Measurements from ENCODE around the gene CSNK2A3.
A peak's percentile ranks its signal among the peaks of the same experiment; 100 is the strongest.

CSNK2A3 gene

GRCh38 chr11:11311169-11311568, 41.9 kb downstream of the CSNK2A3 start:
- no peak for DNase-seq (ENCODE audit: insufficient read length)
- no peak for TF ChIP-seq POLR2AphosphoS5 (IDR thresholded peaks at IDR 0.05; ENCODE audit: low read depth, low read length)
- no peak for TF ChIP-seq POLR2A (IDR thresholded peaks at IDR 0.05; ENCODE audit: low read depth, low read length)
- TF ChIP-seq TAF1 (IDR thresholded peaks at IDR 0.05; ENCODE audit: borderline replicate concordance, low read depth, low read length), result no peak
- FAIRE-seq, result peak; percentile 76

GRCh38 chr11:11309906-11310305, 43.1 kb downstream of the CSNK2A3 start:
- no peak for TF ChIP-seq TAF1 (IDR thresholded peaks at IDR 0.05; ENCODE audit: borderline replicate concordance, low read depth, low read length)
- TF ChIP-seq POLR2AphosphoS5 (IDR thresholded peaks at IDR 0.05; ENCODE audit: low read depth, low read length), result no peak
- TF ChIP-seq POLR2A (IDR thresholded peaks at IDR 0.05; ENCODE audit: low read depth, low read length), result no peak
- FAIRE-seq (no peak), DNase-seq (ENCODE audit: insufficient read length) (no peak)

DNA sequence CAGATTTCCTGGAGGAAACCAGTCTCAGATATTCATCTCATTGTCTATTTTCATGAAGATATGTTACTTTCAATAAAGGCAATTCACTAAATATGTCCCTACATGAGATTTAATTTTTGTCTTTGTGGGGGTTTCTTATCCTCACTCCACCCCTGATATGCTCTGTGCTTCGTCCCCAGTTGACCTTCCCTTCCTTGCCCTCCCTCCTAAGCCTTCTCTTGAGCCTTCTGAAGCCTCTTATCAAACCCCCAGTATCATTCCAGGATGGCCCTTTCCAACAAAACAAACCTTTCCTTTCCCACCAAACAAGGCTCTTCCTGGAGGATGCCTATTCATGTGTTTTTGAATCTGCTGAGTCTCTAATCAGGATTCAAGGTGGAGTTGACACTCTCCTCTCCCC, 44.8 kb downstream of the CSNK2A3 start:
- TF ChIP-seq TAF1 (IDR thresholded peaks at IDR 0.05; ENCODE audit: borderline replicate concordance, low read depth, low read length) (no peak), POLR2AphosphoS5 (IDR thresholded peaks at IDR 0.05; ENCODE audit: low read depth, low read length) (no peak), POLR2A (IDR thresholded peaks at IDR 0.05; ENCODE audit: low read depth, low read length) (no peak)
- no peak for FAIRE-seq

DNA sequence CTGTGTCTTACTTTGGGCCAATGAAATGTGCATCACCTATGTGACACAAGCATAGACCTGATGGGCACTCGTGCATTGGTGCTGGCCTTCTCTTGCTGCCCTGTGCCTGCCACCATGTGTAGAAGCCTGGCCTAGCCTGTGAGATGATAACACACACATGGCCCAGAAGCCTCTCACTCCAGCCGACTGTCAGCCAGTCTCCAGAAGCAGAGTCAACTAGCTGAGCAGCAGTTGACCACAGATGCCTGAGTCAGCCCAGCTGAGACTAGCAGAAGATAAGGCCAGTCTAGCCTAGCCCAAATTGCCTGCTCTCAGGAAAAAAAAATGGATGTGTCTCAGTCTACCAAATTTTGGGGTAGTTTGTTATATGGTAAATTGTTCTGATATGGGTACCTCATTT, 46.2 kb downstream of the CSNK2A3 start:
- TF ChIP-seq POLR2A (IDR thresholded peaks at IDR 0.05; ENCODE audit: low read depth, low read length) (no peak), POLR2AphosphoS5 (IDR thresholded peaks at IDR 0.05; ENCODE audit: low read depth, low read length) (no peak), TAF1 (IDR thresholded peaks at IDR 0.05; ENCODE audit: borderline replicate concordance, low read depth, low read length) (no peak)
- DNase-seq (ENCODE audit: insufficient read length) (no peak), FAIRE-seq (no peak)

More for the DNA sequence above, 44.8 kb downstream of the CSNK2A3 start:
- no peak for DNase-seq (ENCODE audit: insufficient read length)

GRCh38 chr11:11304550-11304949, 48.5 kb downstream of the CSNK2A3 start:
- no peak for DNase-seq (ENCODE audit: insufficient read length)
- no peak for TF ChIP-seq POLR2AphosphoS5 (IDR thresholded peaks at IDR 0.05; ENCODE audit: low read depth, low read length)
- TF ChIP-seq TAF1 (IDR thresholded peaks at IDR 0.05; ENCODE audit: borderline replicate concordance, low read depth, low read length), result no peak
- TF ChIP-seq POLR2A (IDR thresholded peaks at IDR 0.05; ENCODE audit: low read depth, low read length), result no peak
- no peak for FAIRE-seq

DNA sequence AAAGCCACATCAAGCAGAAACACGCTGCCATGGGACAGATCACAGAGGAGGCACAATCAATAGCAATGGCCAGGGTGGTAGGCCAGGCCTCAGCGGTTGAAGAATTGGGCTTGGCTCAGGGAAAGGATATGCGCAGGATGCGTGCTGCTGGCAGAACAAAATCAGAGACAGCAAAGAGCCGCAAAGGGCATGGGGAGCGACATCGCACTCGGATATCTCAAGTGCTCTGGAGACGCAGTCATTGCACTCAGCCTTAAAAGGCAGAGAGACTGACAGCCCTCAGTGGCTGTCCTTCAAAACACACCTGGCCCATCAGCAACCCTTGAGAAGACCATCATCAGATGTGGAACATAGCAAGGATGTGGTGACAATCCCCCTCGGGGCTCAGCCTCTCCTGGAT, 50.5 kb downstream of the CSNK2A3 start:
- no peak for TF ChIP-seq POLR2AphosphoS5 (IDR thresholded peaks at IDR 0.05; ENCODE audit: low read depth, low read length)
- TF ChIP-seq TAF1 (IDR thresholded peaks at IDR 0.05; ENCODE audit: borderline replicate concordance, low read depth, low read length), result no peak
- TF ChIP-seq POLR2A (IDR thresholded peaks at IDR 0.05; ENCODE audit: low read depth, low read length), result no peak
- DNase-seq (ENCODE audit: insufficient read length) (no peak), FAIRE-seq (no peak)

Measured in GM12892 (cell line).